Measurements from ENCODE around the gene RDH14.

Gene RDH14

DNA sequence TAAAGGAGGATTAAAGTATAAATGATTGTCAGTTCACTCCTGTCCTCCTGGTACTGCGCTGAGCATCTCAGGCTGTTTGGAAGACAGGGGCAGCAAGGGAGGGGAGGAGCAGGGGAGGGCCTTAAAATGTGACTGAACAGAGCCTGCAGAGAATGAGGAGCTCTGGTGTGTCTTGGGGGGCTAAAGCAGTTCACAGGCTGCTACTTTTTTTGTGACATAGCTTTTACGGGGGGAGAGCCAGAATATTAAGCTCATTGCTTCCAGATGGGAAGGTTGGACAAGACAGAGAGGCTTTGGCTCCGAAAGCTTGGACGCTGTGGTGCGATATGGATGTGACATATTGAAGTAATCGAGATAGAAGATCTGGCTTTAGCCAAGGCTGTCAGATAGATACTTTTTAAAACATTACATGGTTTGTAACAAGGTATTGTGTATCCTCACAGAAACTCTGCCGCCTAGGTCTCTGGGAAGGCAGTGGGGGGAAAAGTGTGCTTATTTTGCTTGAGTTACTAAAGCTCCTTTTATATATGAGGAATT, 40.5 kb downstream of the RDH14 start:
- no peak for DNase-seq

DNA sequence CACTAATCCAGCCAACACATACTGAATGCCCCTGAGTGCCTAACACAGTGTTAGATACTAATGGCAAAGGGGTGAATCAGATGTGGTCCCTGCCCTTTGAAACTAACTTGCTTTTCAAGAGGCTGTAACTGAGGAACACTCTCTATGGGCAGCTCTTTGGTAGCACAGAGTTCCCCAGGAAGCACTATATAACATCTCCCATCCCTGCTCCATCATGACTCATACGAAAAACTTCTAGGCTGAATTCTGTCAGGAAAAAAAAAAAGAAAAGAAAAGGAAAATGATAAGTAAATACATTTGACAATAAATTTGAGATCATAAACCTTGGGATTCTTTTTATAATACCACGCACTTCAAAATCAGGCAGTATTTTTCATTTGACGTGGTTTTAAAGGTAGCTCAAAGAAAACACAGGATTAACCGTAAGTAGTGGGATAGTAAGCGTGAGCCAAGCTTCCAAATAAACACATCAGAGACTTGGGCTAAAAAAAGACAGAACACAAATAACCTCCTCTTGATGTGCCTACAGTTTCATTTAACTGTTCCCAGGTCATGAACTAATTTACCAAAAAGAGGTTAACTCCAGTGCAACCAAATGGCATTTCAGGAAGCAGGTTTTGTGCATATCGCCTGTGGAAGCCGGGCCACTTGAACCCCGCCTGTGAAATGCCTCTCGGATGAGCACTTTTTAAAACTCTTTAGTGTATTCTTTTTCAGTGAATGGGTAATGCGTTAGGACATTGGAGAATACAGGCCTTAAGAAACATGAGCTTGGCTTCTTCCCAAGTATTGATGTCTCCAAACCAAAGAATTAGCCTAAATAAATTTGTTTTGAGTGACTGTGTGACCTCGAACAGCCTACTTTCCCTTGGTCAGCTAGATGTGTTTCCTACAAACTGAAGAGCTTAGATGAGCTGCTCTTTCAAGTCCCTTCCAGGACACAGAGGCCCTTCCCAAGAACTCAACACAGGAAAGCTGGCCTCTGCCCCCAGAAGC, 42.0 kb downstream of the RDH14 start:
- no peak for DNase-seq

DNA sequence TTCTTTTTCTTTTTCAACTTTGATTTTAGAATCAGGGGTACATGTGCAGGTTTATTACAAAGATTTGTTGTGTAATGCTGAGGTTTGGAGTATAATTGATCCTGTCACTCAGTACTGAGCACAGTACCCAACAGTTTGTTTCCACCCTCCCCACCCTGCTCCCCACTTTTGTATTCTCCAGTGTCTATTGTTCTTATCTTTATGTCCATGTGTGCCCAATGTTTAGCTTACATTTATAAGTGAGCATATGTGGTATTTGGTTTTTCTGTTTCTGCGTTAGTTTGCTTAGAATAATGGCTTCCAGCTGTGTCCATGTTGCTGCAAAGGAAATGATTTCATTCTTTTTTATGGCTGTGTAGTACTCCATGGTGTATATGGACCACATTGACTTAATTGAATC, 43.1 kb downstream of the RDH14 start:
- no peak for DNase-seq

DNA sequence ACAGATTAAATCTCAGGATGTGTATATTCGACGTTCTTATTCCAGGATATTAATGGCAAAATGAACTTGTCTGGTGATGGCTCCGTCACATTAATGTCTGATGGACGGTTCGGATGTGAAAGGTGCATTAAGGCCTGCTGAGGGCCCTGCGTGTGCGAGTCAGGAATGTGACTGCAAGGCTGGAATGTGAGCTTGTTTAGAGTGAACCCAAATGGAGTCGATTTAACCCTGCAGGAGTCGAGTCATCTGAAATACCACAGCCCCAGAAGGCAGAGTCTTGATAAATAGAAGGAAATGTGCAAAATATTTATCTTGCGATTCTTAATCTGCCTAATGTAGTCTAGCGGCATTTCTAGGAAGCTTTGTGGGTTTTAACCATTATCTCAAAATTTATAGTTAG, 44.3 kb downstream of the RDH14 start:
- no peak for DNase-seq

DNA sequence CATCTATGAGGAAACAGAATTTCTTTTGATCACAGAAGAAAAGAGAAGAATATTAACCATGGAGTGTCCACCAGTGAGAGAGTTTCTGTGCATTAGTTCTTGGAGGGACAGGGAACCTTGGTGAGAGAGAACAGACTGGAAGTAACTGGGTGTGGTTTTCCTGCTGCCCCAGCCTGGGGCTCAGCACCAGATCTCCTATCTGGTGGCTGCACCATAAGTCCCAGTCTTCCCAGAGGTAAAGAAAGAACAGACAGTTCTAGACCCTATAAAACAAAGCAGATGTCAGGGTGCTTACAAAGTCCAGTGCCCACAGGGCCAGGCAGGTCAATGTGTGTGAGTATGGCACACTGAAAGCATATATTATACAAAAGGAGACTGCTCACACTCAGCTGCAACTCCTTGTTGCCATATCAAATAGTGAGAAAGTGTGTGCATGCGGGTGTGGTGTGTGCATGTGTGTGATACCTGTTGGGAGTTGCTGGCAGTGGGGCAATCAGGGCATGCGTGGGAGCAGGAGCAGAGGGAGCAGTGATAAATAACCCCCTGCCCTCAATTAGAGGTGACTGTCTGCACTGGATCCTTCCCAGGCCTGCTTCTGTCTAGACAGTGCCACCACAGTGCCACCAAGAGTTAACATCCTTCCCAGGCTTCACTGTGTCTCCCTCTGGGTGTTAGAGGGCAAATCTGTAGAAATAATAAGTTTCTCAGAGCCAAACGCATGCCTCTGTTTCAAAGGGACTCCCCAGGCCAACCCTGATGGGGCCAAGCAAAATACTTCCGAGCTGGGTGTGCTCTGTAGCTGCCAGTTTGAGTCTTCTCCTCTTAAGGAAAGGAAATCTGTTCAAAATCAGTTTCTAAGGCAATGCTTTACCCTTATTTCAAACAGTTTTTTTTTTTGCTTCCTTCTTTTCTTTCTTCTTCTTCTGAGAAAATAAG, 45.7 kb downstream of the RDH14 start:
- DNase-seq: no peak

DNA sequence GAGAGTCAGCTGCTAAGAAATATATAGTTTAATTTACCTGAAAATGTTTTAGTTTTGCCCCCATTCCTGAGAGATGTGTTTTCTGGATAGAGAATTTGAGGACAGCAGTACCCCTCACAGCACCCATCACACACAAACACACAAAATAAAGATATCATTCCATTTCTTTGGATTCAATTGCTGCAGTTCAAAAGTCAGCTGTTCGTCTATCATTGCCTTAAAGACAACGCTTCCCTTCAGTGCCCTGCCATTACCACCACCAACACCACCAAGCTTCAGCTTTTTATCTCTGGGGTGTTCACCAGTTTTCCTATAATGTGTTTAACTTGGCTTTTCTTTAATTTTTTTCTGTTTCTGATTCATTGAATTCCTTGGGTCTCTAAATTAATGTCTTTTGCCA, 49.7 kb downstream of the RDH14 start:
- no peak for DNase-seq

DNA sequence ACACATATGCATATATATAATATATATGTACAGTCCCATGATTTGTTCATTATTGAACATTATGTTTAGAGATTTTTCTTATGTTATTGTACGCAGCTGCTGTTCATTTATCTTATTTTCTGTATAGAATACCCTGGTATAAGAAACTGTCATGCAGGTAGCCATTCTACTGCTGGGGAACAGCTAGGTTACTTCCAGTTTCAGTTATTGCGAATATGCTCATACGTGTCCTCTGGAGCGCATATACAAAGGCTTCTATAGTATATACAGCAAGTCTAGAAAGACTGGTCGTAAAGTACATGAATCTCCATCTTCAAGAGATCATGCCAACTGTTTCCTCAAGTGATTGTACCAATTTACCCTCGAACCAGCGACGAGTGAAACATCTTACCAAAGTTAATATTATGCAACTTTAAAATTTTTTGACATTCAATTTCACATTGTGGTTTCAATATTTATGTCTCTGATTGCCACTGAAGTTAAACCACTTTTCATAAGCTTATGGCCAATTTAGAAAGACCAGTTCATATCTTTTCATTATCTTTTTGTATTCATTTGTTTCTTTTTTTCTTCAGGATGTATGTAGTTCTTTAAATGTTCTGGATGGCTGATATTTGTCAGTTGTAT, 53.5 kb downstream of the RDH14 start:
- DNase-seq: no peak

DNA sequence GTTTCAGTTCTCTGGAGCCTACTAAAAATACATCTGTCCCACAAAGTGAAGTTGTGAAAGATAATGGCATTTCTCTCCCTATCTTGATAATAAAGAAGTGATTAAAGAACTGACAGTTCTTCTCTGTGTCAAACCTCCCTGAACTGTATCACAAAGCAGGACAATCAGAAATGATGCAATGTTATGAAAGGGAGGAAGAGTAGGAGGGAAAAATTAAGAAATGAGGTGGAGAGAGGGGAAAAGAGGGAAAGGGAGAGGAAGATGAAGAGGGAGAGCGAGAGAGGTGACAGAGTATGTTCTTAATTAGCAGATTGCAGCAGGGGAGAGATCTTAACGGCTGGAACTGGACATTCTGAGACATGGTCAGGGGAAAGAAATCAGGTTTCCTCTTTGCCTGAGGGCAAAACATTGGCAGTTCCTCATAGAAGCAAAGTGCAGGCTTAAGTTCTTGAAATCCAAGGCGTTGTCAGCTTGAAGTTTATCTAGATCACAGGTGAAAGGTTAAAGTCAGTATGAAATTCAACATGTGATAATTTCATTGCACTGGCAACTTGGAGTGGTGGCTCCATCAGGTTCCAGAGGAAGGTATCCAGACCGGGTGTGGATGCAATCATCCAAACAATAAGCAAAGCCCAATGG, 54.6 kb downstream of the RDH14 start:
- no peak for DNase-seq
